ENCODE data around the gene TAF6. TPM values are rescaled to one million over a fixed set of nuclear protein-coding genes. Genes with fewer than 3 reads are reported as not detected.

The TAF6 gene
- total RNA-seq, 1 donor from 2014 or later, result 22.9 TPM

DNA sequence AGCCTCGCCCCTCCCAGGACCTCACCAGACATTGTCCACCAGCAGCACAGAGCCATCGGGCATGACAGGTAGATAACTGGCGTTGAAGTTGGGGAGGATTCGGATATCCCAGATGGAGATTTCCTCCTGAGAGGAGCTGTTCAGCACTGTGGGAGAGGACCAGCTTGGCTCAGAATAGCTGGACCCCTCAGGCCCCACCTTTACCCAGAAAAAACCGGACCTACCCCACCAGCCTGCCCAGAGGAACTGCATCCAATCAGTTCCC is 37.8 kb upstream of the TAF6 start:
- Histone ChIP-seq H3K4me3 (ENCODE audit: low read depth, low read length) (no peak overlapping the region), H3K27me3 (ENCODE audit: control insufficient read depth, insufficient read depth, low read length) (no peaks in the 10 kb centered on the region), H3K36me3 (ENCODE audit: control insufficient read depth, insufficient read depth, low read length) (peaks cover 25% of the 10 kb centered on the region)
- DNase-seq (ENCODE audit: low read depth) (no peak), FAIRE-seq (no peak)
- TF ChIP-seq, protein P1, sequence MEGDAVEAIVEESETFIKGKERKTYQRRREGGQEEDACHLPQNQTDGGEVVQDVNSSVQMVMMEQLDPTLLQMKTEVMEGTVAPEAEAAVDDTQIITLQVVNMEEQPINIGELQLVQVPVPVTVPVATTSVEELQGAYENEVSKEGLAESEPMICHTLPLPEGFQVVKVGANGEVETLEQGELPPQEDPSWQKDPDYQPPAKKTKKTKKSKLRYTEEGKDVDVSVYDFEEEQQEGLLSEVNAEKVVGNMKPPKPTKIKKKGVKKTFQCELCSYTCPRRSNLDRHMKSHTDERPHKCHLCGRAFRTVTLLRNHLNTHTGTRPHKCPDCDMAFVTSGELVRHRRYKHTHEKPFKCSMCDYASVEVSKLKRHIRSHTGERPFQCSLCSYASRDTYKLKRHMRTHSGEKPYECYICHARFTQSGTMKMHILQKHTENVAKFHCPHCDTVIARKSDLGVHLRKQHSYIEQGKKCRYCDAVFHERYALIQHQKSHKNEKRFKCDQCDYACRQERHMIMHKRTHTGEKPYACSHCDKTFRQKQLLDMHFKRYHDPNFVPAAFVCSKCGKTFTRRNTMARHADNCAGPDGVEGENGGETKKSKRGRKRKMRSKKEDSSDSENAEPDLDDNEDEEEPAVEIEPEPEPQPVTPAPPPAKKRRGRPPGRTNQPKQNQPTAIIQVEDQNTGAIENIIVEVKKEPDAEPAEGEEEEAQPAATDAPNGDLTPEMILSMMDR (IDR thresholded peaks at IDR 0.05; ENCODE audit: insufficient read depth, low read length, severe bottlenecking), result no peak

DNA sequence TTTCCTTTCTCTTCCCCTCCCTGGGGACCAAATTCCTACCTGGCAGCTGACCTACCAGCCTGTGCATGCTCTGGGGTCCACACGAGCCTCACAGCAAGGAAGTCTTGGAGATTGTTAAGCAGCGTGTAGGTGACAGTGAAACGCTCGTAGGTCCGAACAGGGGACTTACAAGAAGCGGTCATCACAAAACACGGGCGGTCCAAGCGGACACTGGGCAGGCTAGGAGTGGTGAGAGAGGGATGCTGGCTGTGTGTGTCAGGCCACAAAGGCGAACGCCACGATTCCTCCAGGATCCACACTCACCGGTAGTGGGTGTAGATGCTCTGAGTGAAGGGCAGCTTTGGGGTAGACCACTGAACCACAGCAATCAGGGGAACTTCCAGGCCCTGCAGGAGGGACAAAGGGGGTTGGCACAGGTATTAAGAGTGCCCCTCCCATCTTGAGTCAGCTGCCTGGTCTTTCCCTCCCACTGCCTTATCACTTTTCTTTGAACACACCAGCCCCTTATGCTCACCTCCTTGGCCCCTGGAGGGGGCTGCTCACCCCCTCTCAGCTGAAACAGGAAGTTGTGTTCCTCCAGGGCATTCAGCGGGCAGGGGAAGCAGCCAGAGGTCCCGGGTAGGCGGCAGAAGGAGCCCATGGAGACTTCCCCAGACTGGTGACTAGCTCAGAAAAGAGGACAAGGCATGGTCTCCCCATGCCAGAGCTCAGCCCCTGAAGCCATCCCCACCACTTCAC is 37.3 kb upstream of the TAF6 start:
- no peak for FAIRE-seq
- Histone ChIP-seq H3K27me3 (ENCODE audit: control insufficient read depth, insufficient read depth, low read length) (no peaks in the 10 kb centered on the region), H3K4me3 (ENCODE audit: low read depth, low read length) (no peak overlapping the region), H3K36me3 (ENCODE audit: control insufficient read depth, insufficient read depth, low read length) (peaks cover 27% of the 10 kb centered on the region)
- DNase-seq (ENCODE audit: low read depth), result no peak
- TF ChIP-seq, protein P1 (IDR thresholded peaks at IDR 0.05; ENCODE audit: insufficient read depth, low read length, severe bottlenecking), result no peak

DNA sequence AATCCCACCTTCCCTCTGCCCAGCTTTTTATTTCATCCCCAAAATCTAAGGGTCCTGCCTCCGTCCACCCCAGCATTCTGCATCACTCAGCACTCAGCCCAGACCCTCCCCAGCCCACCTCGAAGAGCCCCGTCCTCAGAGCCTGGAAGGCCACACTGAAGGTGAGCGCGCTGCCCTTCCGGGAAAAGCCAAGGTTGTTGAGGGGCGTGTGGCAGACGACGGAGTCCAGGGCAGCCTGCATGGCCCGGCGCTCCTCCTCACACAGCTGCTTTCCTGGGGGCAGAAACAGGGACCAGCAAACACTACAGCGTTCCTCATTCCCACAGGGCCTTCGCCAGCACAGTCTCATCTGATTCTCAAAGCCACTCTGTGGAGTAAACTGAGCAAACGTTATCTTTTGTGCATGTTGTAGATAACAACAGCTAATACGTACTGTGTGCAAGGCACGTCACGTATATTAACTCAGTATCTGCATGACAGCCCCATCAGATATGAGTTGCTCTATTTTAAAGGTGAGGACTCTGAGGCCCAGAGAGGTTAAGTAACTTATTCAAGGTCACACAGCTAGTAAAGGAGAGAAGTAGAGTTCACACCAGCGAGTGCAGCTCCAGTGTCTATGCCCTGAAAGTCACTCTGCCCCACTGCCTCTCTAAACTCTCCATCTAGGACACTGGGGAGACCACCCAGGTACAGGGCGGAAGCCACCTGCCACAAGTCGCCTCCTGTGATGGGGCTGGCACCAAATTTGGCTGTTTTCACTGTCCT is 36.6 kb upstream of the TAF6 start:
- H3K27me3 ChIP-seq (ENCODE audit: control insufficient read depth, insufficient read depth, low read length), result no peaks in the 10 kb centered on the region
- DNase-seq (ENCODE audit: low read depth), result no peak
- FAIRE-seq, result no peak
- TF ChIP-seq, protein P1 (IDR thresholded peaks at IDR 0.05; ENCODE audit: insufficient read depth, low read length, severe bottlenecking), result no peak
- H3K36me3 ChIP-seq (ENCODE audit: control insufficient read depth, insufficient read depth, low read length), result peaks cover 27% of the 10 kb centered on the region
- H3K4me3 ChIP-seq (ENCODE audit: low read depth, low read length), result no peak overlapping the region

DNA sequence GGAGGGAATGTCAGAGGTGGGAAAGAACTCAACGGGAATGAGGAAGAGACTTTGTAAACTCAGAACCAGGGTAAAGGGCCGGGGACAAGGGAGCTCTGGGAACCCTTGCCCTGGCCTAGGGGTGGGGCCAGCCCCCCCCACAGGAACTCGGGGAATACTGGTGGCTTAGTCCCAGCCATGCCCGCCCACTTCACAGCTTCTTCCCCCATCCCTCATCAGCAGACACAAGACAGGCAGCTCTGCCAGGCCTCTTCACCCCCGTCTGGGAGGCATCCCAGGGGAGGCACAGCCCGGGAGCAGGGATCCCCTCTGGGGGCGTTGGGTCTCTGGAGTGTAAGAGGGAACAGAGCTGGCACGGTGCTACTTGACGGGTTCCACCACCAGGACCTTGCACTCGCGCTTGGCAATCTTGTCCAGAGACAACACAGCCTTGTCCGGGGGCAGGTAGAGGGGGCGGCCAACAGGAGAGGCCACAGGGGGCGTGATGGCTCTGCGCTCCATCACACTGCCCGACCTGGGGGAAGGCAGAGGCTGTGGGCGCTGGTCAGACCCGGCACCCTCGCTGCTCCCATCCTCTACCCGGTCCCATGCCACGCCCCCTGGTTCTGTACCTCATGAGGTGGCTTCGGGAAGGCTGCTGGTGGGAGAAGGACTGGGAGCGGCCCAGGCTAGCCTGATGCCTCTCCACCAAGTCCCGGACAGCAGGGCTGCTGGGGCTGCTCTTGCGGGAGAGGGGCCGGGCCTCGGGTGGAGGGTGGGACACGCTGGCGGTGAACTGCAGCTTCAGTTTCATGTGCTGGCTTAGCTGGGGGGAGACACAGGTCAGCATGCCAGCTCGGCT is 35.7 kb upstream of the TAF6 start:
- FAIRE-seq (no peak), DNase-seq (ENCODE audit: low read depth) (no peak)
- Histone ChIP-seq H3K36me3 (ENCODE audit: control insufficient read depth, insufficient read depth, low read length) (peaks cover 27% of the 10 kb centered on the region), H3K4me3 (ENCODE audit: low read depth, low read length) (no peak overlapping the region), H3K27me3 (ENCODE audit: control insufficient read depth, insufficient read depth, low read length) (no peaks in the 10 kb centered on the region)
- TF ChIP-seq, protein P1 (IDR thresholded peaks at IDR 0.05; ENCODE audit: insufficient read depth, low read length, severe bottlenecking), result no peak

DNA sequence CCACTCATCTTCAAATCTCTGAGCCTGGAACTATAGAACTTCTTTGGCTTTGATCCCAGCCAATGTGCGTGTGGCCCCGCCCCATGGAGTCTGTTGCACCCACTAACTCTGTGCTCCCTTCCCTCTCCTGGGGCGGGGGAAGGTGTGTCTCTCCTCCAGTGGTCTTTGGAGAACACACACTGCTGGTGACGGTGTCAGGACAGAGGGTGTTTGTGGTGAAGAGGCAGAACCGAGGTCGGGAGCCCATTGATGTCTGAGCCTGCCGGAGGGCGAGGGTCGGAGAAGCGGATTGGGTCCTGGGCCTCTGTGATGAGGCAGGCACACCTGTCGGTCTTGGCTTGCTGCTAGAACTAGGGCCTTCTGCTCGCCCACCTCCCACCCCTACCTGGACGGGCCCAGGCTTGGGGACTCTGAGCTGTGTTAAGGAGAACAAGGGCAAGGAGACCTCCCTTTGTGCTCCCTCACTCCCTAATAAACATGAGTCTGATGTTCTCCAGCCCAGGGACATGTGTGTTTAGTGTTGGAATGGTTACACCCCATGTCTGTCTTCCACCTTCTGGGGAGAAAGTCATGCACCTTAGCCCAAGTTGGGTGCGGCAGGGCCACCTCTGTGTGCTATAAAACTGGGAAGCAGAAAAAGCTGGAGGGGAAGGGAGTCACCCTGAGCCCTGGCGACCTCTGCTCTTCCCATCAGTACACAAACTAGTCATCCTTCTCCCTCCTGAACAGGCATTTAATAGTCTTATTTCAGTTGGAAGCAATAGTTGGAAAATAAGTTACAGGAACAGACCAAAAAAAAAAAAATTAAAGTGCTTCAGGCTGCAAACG is 34.8 kb upstream of the TAF6 start:
- H3K36me3 ChIP-seq (ENCODE audit: control insufficient read depth, insufficient read depth, low read length), result peaks cover 27% of the 10 kb centered on the region
- FAIRE-seq, result no peak
- DNase-seq (ENCODE audit: low read depth), result no peak
- TF ChIP-seq, protein P1 (IDR thresholded peaks at IDR 0.05; ENCODE audit: insufficient read depth, low read length, severe bottlenecking), result no peak
- H3K27me3 ChIP-seq (ENCODE audit: control insufficient read depth, insufficient read depth, low read length), result no peaks in the 10 kb centered on the region
- H3K4me3 ChIP-seq (ENCODE audit: low read depth, low read length), result no peak overlapping the region
